NCI-H2029 (cell line): ENCODE data around the gene LRRC43.

Experiments used
- DNase-seq: peaks from one replicate; lab custom pipeline; 2025; lab: John Stamatoyannopoulos, UW

LRRC43 gene

DNA sequence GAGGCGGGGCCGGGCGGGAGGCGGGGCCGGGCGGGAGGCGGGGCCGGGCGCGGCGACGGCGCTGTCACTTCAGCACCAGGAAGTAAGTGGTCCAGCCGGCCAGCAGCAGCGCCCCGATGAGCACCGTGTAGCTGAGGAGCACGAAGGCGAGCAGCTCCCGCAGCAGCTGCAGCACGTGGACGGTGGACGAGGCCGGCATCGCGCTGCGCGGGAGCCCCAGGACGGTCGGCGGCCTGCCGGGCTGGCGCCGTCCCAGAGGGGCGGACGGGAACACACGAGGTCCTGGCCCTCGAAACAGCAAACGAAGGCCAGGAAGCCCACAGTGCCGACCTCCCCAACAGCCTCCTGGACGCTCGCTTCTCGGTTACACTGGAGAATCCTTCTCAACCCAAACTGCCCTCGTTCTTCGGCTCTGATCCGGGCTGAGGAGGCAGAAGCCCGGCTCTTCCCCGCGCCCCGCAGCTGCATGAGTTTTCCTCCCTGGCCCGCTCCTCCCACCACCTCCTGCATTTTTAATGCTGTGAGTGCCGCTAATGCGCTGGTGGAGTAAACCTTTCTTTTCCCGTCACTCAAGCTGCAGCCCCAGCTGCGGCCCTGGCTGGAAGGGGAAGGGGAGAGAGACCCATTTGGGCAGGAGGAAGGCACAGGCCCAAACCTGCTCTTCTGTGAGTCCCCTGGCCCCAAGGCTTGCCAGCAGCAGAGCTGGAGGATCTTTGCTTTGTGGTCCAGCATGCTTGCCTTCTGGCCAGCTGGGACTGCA lies 43.6 kb downstream of the LRRC43 start:
- no peak for DNase-seq

GRCh38 chr12:122227341-122227740 lies 44.4 kb downstream of the LRRC43 start:
- no peak for DNase-seq

GRCh38 chr12:122228092-122228491 lies 45.2 kb downstream of the LRRC43 start:
- no peak for DNase-seq

DNA sequence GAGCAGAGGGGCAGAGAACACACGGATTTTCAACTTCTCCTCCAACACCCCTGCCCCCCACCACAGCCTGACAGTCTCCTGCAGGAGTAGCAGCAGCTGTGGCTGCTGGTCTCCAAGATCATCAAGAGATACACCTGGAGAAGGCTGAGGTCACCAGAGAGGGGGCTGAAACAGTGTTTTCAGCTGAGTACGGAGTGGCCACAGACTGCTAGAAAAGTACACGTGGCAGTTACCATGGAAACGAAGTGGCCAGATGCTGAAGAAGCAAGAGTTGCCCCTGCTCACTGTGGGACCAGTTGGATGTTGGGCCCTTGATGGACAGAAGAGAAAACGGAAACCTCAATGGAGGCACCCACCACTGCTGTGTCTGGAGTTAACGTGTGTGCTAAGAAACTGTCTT lies 47.9 kb downstream of the LRRC43 start:
- DNase-seq = no peak

DNA sequence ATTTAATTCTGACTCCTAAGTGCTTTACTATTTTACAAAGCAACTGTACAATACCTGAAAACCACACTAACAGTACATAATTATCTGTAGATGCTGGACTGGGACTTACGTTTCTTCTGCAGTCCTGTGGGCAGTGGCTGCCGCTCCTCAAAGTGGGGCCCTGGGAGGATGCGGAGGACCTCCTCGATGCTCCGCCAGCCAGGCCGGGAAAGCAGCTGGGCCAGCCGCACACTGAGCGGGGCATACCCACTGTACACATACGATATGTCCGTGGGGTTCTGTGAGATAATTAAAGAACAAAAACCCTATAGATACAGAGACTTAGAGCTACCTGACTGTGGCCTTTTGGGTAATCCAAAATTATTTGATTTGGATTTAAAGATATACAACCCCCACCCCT lies 49.8 kb downstream of the LRRC43 start:
- DNase-seq = no peak

GRCh38 chr12:122235741-122236140 lies 52.8 kb downstream of the LRRC43 start:
- DNase-seq = no peak

DNA sequence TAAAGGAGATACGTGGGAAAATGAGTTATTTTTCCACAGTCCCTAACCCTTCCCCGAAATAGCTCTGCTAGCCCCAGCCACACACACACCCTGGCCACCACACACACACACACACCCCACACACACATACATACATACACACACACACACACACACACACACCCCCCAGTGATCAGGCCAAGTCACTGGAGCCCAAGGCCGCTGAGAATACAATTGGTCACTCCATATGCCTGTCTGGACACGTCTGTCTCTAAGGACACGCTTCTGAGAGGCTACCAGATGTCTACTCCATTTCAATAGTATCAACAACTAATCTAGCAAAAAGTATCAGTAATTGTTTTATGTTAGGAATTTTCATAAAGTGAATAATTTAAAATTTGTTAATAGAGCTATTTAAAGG lies 55.9 kb downstream of the LRRC43 start:
- DNase-seq = no peak

DNA sequence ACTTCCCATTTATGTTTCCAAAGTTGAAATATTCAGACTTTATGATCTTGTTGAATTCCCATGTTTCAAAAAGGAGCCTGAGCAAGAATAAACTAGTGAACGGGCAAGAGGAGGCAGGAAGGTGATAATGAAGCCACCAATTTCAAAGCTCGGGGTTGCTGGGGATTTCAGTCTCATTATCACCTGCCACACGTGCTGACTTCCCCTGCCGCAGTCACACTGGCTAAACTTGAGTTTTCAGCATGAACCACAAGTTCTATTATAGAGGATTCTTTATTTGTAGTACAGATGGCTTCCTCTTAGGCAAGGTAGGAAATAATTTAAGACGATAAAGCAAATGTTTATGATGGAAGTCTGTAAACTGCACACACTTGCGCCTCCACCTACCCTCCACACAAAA lies 61.0 kb downstream of the LRRC43 start:
- DNase-seq = no peak

DNA sequence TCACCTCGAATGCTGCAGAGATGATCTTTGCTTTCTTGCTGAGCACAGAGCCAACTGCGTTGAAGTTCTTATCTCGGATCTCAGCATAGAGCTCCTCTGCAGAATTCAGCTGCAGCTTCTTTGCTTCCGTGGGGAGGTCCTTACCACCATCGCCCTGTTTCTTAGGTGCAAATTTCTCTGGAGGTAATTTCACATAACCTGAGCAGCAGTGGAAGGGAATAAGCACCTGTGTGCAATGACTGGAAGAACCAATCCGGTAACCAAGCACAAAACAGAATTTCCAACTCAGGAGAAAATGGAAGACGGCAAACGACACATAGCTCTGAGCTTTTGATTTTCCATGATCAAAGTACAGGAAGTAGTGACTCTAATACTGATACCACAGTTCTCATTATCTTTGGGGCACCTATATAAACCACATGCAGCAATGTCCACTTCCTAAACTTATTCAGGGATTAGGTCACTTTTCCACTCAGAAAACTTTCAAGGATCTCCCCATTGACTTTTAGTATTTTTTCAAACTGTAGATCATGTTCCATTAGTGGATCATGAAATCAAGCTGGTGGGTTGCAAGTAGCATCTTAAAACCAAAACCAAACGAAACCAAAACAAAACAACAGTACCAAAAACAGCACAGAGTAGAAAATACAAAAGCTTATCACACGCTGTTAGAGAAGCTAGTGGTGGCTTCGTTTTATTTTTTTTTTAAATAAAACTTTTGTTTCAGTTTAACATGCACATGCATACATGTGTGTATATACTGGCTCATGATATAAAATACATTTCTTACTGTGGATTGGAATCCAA lies 61.8 kb downstream of the LRRC43 start:
- DNase-seq = no peak

DNA sequence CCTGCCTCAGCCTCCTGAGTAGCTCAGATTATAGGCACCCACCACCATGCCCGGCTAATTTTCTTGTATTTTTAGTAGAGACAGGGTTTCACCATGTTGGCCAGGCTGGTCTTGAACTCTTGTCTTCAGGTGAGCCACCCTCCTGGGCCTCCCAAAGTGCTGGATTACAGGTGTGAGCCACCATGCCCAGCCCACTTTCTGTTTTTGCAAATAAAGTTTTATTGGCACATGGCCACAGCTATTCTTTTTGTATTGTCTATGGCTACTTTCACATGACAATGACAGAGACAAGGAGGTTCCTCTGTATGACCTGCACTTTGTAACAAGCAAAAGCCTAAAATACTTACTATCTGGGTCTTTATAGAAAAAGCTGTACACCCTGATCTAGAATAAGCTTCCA lies 62.6 kb downstream of the LRRC43 start:
- no peak for DNase-seq

DNA sequence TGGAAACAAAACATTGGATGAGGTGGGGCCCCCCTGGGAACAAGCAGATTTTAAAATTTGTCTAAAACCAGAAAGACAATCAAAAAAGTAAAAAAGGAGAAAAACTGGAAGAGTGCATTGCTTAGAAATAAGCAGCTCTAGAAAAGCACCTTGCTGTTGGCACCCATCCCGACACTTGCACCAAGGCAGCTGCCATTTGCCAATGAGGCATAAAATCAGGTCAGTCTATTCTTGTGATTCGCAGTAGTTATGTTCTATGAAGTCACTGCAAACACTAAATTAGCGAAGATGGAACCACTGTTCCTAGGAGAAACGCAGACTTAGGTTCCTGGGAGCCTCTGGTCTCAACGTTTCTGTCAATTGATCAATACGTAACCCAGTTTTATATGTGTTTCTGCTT lies 67.1 kb downstream of the LRRC43 start:
- peak; percentile 4 for DNase-seq

- DNase-seq = no peak
Observed at GRCh38 chr12:122250536-122250935, 67.6 kb downstream of the LRRC43 start.
